HG02973 (cell line): ENCODE data around the gene CCDC32.

Experiments used
- ATAC-seq: cut with Tn5 transposase; IDR thresholded peaks from one replicate; pipeline ENCODE4 v1.9.1; 2021; ENCODE audit warnings: moderate library complexity; ENCODE audit not compliant: unreplicated experiment

CCDC32 gene

GRCh38 chr15:40569129-40569953, 4.5 kb upstream of the CCDC32 start, which contains the start of gene RPUSD2:
Gene RPUSD2, plus strand, starts transcription at chr15:40569299. Its CDS starts 39 bp downstream, at chr15:40569338.
- peak; percentile 40 for ATAC-seq

- ATAC-seq, result no peak
Measured at GRCh38 chr15:40567111-40567510, 2.3 kb upstream of the CCDC32 start.

- ATAC-seq, result no peak
Measured at GRCh38 chr15:40565333-40566238, 744 bp upstream of the CCDC32 start.

GRCh38 chr15:40563426-40563825, 1.4 kb downstream of the CCDC32 start:
- ATAC-seq, result no peak

GRCh38 chr15:40562691-40563090, 2.2 kb downstream of the CCDC32 start:
- ATAC-seq, result no peak

GRCh38 chr15:40558952-40559742, 5.7 kb downstream of the CCDC32 start:
- no peak for ATAC-seq

- no peak for ATAC-seq
Measured at GRCh38 chr15:40555876-40556275, 9.0 kb downstream of the CCDC32 start.

- ATAC-seq, result no peak
Measured at GRCh38 chr15:40554161-40554525, 10.7 kb downstream of the CCDC32 start.

- ATAC-seq, result peak; percentile 69
Measured at GRCh38 chr15:40550341-40551037, 14.4 kb downstream of the CCDC32 start.

- no peak for ATAC-seq
Measured at GRCh38 chr15:40549894-40550293, 14.9 kb downstream of the CCDC32 start.

GRCh38 chr15:40548610-40549009, 16.2 kb downstream of the CCDC32 start:
- ATAC-seq, result no peak

- no peak for ATAC-seq
Measured at GRCh38 chr15:40545457-40545856, 19.4 kb downstream of the CCDC32 start.

GRCh38 chr15:40543631-40544294, 21.1 kb downstream of the CCDC32 start:
- ATAC-seq, result peak; percentile 55

GRCh38 chr15:40543082-40543481, 21.8 kb downstream of the CCDC32 start:
- no peak for ATAC-seq

- no peak for ATAC-seq
Measured at GRCh38 chr15:40538976-40539375, 25.9 kb downstream of the CCDC32 start.

- no peak for ATAC-seq
Measured at GRCh38 chr15:40536501-40536900, 28.3 kb downstream of the CCDC32 start.

- ATAC-seq, result no peak
Measured at GRCh38 chr15:40534371-40534770, 30.5 kb downstream of the CCDC32 start.

GRCh38 chr15:40533763-40534364, 31.0 kb downstream of the CCDC32 start:
- no peak for ATAC-seq

- ATAC-seq, result no peak
Measured at GRCh38 chr15:40528801-40529200, 36.0 kb downstream of the CCDC32 start.
